WI38 (cell line): ENCODE results near the gene EGFLAM.

Experiments
- H3K4me3 ChIP-seq: 2 replicates; pipeline ENCODE4 v1.5.1; 2011; ENCODE audit warnings: low read depth, mild to moderate bottlenecking, control low read depth, low read length
- CTCF ChIP-seq: IDR thresholded peaks from 2 replicates; pipeline ENCODE4 v1.5.1; 2012; ENCODE audit warnings: low read depth, mild to moderate bottlenecking, control low read depth, low read length

Gene EGFLAM

DNA sequence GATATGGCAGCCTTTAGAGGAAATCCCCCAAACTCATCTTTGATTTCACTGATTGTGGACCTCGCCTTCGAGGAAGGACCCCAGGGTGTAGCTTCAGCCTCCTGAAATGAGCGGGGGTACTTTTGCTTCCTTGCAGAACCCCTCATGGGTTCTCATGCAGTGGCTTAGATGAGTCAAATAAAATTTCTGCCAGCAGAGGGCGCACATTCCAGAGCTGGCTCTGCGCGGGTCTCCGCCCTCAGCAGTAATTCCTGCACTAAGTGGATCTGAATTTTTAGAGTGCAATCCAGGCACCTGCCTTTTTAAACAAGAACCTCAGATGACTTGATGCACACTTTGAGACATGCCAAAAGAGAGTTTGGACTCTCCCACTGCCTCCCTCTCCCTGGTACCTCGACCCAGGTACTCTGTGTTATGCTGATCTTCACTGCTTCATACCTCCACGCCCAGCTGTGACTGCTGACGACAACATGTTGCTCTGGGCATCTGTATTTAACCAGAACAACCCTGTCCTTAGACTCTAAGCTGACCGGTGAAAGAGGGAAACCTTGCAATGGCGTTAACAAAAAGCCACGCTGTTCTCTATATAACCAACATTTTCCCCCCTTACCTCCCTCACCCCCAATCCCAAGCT, 7.3 kb downstream of the EGFLAM start:
- no peak overlapping the region for H3K4me3 ChIP-seq
- TF ChIP-seq CTCF = peak; percentile 69

DNA sequence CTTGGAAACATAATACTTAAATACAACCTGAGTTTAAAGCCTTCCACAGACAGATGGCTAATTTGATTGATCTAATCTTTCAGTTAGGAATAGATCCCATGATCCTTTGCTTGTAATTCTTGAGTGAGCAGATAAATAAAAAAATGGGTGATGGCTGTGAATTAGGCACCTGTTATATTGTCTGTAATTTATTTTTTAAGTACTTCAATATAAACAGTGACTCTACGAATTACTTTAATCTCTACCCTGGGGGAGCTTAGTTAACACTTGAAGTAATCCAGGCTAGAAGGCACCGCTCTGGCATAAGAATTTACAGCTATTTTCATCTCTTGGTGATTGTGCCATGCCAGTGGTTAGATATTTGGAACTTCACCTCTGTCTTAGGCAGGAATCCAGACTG, 9.0 kb downstream of the EGFLAM start:
- TF ChIP-seq CTCF = no peak
- H3K4me3 ChIP-seq = no peak overlapping the region

DNA sequence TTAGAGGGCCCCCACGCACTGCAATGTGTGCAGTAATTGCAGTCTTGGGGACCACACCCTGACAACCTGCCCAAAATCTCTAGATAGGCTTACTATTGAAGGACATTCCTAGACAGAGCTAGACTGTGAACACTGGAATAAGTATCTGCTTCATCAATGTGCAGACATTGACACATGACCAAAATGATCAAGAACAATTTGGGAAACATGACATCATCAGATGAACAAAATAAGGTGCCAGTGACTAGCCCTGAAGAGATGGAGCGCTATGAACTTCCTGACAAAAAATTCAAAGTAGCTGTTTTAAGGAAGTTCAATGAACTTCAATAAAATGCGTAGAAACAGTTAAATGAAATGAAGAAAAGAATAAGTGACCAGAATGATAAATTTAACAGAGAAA, 15.3 kb downstream of the EGFLAM start:
- H3K4me3 ChIP-seq = no peak overlapping the region
- no peak for TF ChIP-seq CTCF

GRCh38 chr5:38274370-38274769, 16.0 kb downstream of the EGFLAM start:
- TF ChIP-seq CTCF = no peak
- no peak overlapping the region for H3K4me3 ChIP-seq

- no peak overlapping the region for H3K4me3 ChIP-seq
- TF ChIP-seq CTCF = no peak
Measured at GRCh38 chr5:38284384-38284783, 26.0 kb downstream of the EGFLAM start.

- TF ChIP-seq CTCF = no peak
- H3K4me3 ChIP-seq = no peak overlapping the region
Measured at GRCh38 chr5:38285226-38285625, 26.9 kb downstream of the EGFLAM start.

- no peak for TF ChIP-seq CTCF
- H3K4me3 ChIP-seq = no peak overlapping the region
Measured at GRCh38 chr5:38286002-38286401, 27.6 kb downstream of the EGFLAM start.
